Measurements from ENCODE around the gene HOXA6.

GRCh38 chr7:27151931-27152815 is 4.6 kb upstream of the HOXA6 start, which contains the start of gene HOXA3:
- no peak for TF ChIP-seq CTCF (IDR thresholded peaks at IDR 0.05; ENCODE audit: low read length)
- TF ChIP-seq EZH2 (IDR thresholded peaks at IDR 0.05; ENCODE audit: borderline replicate concordance, low read length) = no peak
